ENCODE data around the gene SHB.

The SHB gene

GRCh38 chr9:38004809-38005560 is 64.0 kb downstream of the SHB start:
- DNase-seq: no peak

DNA sequence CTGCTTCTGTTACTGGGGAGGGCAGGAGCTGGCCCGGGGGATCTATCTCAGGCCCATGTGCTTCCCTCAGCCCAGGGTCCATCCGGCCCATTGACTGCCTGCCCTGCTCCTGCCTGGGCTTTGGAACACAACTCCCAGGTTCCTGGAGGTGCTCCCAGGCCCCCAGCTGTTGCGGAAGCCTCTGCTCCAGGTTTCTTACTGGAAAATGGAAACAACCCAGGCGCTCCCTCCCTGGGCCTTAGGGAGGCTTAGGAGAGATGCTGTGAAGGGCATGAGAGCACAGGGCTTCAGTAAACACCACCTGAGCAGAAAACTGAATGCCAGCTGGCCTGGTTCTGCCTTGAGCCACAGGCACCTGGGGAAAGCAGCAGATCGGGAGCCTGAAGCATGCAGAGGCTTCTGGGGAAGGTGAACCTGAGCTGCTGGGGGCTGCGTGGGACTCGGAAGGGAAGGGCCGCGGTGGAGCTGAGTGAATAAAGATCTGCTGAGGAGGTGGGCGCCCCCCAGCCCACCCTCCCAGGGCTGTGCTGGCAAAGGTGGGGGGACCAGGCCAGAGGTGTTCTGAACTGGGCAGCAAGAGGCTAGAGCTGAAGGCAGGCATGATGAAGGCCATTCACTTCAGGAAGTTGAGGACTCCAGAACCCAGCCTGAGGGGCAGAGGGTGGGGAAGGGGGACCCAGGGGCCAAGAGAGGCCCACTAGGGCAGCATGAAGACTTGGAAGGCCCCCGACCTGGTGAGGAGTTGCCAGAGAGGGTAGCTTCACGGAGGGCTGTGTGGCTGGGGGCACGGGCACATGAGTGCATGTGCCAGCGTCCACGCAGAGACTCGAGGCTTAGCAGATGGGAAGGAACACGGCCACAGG is 64.8 kb downstream of the SHB start:
- peak in 1 of 2 experiments; percentile 57 for DNase-seq

DNA sequence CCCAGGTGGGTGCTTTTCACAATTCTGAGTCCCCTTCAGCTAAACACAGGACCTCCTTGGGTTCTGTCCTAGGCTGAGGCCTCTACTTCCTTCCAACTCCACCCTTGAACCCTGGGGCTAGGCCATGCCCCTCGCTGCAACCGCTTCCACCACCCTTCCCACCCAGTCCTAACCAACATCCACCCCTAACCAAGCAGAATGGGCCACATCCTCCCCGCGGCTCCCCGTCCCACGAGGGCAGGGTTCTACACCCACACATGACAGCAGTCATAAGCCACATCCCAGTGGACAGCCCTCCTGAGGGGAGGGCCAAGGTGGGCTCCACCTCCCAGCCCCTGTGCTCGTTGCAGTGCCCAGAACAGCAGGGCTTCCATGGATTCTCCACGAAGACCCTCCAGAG is 65.8 kb downstream of the SHB start:
- DNase-seq: no peak

- DNase-seq: no peak
These were observed 67.6 kb downstream of the SHB start for GRCh38 chr9:38001430-38001829.

DNA sequence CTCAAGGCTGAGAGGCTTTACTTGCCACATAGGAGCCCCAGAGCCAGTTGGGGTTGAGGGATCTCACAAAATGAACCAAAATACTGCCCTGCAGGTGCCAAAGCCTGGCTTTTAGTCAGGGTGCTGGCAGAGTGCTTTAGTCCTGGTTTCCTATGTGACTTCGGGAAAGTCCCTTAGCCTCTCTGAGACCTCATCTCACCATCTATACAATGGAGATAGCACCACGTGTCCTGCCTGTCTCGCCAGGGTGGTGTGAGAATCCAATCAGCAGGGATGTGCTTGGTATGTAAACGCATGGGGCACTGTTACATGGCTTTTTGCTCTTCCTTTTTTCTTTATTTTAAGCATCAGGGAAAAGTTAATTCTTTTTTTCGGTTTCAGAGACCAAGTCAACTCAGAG is 68.3 kb downstream of the SHB start:
- DNase-seq: no peak

DNA sequence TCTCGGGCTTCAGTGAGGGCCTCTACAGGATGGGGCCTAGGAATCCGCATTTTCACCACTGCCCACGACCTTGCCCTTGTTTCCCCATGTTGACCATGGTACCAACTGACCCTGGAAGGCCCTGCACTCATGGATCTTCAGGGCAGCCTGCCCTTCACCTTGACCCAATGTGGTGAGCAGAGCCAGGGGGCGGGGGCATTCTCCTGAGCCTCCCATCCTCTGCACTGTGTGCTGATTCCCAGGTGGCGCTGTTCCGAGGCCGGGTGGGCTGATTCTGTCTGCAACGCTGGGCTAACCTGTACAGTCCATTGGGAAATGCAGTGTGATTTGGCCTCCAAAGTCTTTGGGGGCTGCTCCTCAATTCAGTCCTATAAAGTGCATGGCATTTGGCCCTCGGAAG is 68.7 kb downstream of the SHB start:
- no peak for DNase-seq

GRCh38 chr9:37999588-38000189 is 69.3 kb downstream of the SHB start:
- DNase-seq: no peak

DNA sequence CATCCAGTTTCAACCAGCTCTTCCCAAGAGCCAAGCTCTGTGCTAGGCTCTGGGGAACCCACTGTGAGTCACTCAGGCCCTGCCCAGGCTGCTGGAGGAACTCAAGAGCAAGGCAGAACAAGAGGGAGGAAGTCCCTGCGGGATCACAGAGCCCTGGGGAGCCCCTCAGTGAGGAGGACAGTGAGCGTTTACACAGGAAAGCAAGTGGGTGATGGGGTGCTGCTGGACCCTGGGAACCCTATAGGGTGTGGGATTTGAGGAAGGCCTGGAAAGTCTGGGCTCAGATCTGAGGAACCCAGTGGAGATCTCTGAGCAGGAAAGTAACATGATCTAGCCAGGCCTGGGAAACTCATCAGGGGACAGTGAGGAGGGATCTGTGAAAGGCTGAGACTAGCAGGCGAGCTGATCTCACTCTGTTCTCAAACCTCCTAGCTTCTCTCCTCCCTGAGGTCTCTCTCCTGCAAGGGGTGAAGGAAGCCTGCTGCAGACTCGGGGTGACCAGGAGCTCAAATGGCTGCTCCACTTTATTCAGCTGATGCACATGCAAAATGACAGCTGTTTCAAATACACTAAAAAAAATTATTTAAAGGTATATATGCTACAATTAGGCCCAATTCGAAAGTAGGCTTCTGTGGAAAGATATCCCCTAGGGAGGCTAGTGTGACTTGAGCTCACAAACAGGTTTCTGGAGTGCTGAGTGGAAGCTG is 70.0 kb downstream of the SHB start:
- DNase-seq: peak in 1 of 2 experiments; percentile 23

GRCh38 chr9:37997636-37998374 is 71.2 kb downstream of the SHB start:
- peak; percentile 67 to 75 for DNase-seq

DNA sequence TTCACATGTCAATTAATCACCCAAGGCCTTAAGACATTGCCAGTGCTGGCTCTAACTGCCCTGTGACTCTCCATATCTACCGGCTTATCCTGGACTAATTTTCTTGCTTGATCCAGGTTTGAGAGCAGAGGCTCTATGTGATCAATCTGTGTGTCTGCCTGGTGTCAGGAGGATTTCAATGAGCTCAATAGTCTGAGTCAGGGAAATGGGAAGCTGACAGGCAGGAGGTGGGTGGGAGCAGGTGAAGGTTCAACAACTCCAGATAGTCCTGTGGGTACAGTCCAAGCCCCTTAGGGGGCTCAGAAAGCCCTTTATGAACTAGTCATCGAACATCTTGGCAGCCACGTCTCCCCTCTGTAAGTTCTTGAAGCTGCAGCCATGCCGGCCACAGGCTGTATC is 72.2 kb downstream of the SHB start:
- no peak for DNase-seq

DNA sequence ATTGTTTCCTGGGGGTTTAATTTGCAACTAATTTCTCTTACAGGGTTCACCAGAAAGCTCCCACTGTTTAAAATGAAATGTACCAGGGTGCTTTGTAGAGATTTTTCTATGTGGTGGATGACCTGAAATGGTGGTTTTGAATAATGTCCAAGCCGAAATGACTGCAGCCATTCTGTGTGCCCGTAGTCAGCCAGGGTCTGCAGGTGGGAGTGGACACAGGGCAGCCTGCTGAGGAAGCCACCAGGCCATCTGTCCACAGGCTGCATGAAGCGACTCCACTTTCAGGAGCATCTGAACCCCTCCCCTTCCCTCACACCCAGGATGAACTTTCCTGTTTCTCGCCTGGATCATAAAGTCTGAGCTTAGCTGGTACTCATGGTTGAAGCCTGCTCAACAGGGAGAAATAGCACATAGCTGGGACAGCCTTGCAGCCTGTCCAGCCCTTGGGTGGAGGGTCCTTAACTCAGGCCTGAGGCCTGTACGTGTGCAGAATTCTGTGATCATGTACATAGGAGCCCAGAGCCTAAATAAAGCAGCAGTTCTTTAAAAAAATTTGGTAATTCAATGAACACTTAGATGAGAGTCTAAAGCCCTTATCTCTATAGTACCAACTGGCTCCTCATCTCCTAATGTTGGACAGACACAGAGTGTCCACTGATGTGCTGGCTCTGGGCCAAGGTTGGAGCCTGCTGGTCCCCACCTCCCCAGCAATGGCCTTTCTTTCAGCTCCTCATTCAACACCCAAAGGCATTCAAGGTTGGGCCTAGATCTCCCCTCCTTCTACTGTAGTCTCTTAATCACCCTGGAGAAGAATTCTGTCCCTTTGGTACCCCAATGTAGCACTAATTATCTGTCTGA is 72.8 kb downstream of the SHB start:
- DNase-seq: peak; percentile 60 to 73

GRCh38 chr9:37995348-37995737 is 73.7 kb downstream of the SHB start:
- DNase-seq: no peak

- DNase-seq: peak; percentile 97 to 99
These were observed 74.2 kb downstream of the SHB start for GRCh38 chr9:37994639-37995347.

DNA sequence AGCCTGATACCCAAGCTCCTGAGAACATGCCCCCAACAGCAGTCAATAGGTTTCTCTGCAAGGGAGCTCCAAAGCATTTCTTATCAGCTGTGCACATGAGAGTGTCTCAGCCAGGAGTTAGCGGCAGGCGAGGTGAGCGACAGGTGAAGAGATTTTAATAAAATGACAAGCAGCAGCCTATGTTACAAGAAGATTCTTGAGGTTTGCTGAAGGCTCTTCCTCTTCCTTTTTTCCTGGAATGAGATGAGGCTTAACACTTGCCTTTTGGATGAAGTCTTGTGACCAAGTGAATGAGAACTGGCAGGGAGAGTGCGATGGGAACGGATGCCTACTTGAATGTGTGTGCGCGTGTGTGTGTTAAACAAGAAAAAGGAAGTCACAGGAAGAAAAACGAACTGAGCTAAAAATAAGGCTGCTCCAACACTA is 76.1 kb downstream of the SHB start:
- no peak for DNase-seq

GRCh38 chr9:37990404-37991015 is 78.5 kb downstream of the SHB start:
- DNase-seq: no peak

GRCh38 chr9:37989701-37990100 is 79.3 kb downstream of the SHB start:
- DNase-seq: no peak

GRCh38 chr9:37988602-37989001 is 80.4 kb downstream of the SHB start:
- DNase-seq: no peak

GRCh38 chr9:37988041-37988440 is 81.0 kb downstream of the SHB start:
- peak; percentile 97 to 98 for DNase-seq

DNA sequence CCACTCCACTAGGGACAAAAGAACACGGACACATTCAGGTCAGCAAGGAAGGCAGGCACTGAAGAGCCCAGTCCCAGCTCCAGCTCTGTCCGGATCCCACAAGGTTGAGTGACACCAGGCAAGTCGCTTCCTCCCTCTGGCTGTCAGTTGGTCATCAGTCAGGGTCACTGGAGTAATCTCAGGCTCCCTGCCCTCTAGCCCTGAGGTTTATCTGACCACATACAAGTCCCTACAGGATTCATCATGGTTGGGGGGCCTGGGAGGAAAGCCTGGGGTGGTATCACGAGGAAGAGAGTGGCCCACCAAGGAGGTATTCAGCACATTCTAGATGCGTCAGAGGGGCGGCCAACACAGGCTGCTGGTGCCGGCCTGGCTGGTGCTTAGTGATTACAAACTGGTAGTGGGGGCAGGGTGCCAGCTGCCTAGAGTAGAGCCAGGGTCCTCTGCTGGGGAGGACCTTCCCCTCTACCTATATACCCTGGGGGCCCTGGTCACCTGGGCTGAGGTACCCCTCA is 81.5 kb downstream of the SHB start:
- DNase-seq: peak; percentile 46 to 79

DNA sequence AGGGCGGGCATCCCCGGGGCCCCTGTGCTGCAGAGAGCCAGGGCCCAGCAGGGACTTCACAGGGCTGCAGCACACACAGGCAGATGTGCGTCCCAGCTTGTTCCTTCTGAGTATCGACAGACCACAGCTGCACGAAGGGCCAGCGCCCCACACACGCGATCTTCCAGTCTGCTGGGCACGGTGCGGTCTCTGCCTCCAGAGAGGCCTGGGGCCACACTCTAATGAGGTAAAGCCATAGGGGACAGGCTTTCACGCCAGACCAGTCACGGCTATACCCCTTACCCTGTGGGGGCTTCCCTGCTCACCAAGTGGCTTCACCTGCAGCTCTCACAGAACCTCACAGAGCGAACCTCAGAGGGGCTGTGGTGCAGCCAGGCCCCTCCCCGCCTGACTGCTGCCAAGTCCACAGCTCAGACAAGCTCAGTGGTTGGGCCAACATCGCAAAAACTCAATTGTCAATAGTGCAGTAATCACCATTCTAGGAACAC is 82.2 kb downstream of the SHB start:
- DNase-seq: no peak

Measured in NCI-H524 (cell line).